BJ (cell line): ENCODE results near the gene NPVF. TPM values are rescaled to one million over a fixed set of nuclear protein-coding genes. Genes with fewer than 3 reads are reported as not detected.

Experiments used
- CTCF ChIA-PET: fragments of 350-600 bp; formaldehyde crosslinking; extraction: SDS; loops from one replicate; lab custom pipeline; 2021; ENCODE audit warnings: antibody characterized with exemption, inconsistent platforms; lab: Yijun Ruan, JAX
- POLR2A ChIA-PET: fragments of 300-600 bp; sonication (Branson Sonifier 250); formaldehyde crosslinking; extraction: SDS; loops from one replicate; lab custom pipeline; 2021; ENCODE audit warnings: antibody characterized with exemption; lab: Charles Lee
- DNase-seq: peaks from one replicate; pipeline ENCODE4 v3.0.0-alpha.2; 2011; ENCODE audit warnings: low read depth
- H3K27me3 ChIP-seq: 2 replicates; pipeline ENCODE4 v1.6.0; 2011; ENCODE audit warnings: low read length; ENCODE audit not compliant: control insufficient read depth, insufficient read depth
- H3K36me3 ChIP-seq: 2 replicates; pipeline ENCODE4 v1.5.1; 2011; ENCODE audit warnings: low read length; ENCODE audit not compliant: control insufficient read depth, insufficient read depth
- H3K4me3 ChIP-seq: 2 replicates; pipeline ENCODE4 v1.5.1; 2011; ENCODE audit warnings: low read depth, mild to moderate bottlenecking, control low read depth, low read length
- CTCF ChIP-seq: IDR thresholded peaks from 2 replicates; pipeline ENCODE4 v1.5.1; 2011; ENCODE audit warnings: low read depth, mild to moderate bottlenecking, control low read depth, inconsistent platforms, low read length, moderate library complexity; ENCODE audit not compliant: insufficient read depth
- polyA plus RNA-seq: library from polyadenylated mRNA; depleted of rRNA; stranded (reverse); fragments of >200 nt; gene quantifications from 2 replicates; pipeline ENCODE4 v1.2.3, GENCODE V29; 2011

Gene NPVF
- polyA plus RNA-seq, 1 experiment = not detected

- no peak for DNase-seq
- no peak overlapping the region for H3K4me3 ChIP-seq
- TF ChIP-seq CTCF = no peak
- H3K36me3 ChIP-seq = no peaks in the 10 kb centered on the region
- 0 out of 2 replicates have a peak, but pooled peaks cover 2% of the 10 kb centered on the region for H3K27me3 ChIP-seq
- CTCF ChIA-PET = interaction anchor here (1.4 to 2.9 kb wide), 3 partner anchors 10 to 597 kb away, joined by 3 to 14 read pairs (median 13); no protein-coding TSS in a partner anchor
- POLR2A ChIA-PET = no interaction called here
Measured at GRCh38 chr7:25254604-25255003, 26.3 kb upstream of the NPVF start.

DNA sequence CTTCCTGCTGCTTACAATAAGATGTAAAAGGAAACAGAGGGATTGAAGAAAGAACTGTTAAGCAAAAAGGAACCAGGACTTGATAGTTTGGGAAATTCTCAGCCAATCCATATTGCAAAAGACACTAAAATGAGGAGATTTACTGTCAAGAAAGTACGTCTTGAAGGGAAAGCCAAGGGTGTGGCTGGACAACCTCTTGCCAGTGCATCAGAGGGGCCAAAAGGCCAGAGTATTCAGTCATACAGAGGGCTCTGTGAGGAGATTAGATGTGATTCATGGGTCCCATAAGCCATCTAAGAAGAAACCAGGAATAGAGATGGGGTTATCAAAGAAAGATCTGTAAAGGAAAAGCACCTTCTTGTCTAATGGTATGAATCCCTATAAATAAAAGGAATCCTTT lies 25.4 kb upstream of the NPVF start:
- no peak for DNase-seq
- no peak for TF ChIP-seq CTCF
- H3K4me3 ChIP-seq = no peak overlapping the region
- H3K36me3 ChIP-seq = no peaks in the 10 kb centered on the region
- ChIA-PET POLR2A (no interaction called here), CTCF (no interaction called here)
- H3K27me3 ChIP-seq = 0 out of 2 replicates have a peak, but pooled peaks cover 2% of the 10 kb centered on the region

DNA sequence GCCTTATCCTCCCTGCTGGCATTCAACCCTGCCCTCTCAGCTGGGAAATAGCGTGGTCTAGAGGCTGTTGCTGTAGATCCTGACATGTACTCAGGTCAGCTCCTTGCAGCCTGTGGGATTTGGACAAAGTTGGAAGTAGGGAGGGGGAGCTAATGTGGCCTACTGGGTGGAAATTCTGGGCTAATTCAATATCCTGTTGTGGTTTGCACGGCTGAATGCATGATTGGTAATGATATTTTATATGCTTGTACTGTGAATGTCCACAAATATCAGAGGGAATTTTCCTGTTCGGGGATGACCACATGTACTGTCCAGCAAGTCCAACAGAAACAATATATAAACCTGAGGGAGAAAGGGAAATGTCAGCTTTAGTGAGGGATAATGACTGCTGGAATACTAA lies 22.1 kb upstream of the NPVF start:
- no peak for DNase-seq
- TF ChIP-seq CTCF = no peak
- POLR2A ChIA-PET = no interaction called here
- Histone ChIP-seq H3K36me3 (no peaks in the 10 kb centered on the region), H3K27me3 (0 out of 2 replicates have a peak, but pooled peaks cover 2% of the 10 kb centered on the region), H3K4me3 (no peak overlapping the region)
- CTCF ChIA-PET = interaction anchor here (0.8 to 2.2 kb wide), 4 partner anchors 9 to 315 kb away, joined by 4 to 5 read pairs (median 4); no protein-coding TSS in a partner anchor

DNA sequence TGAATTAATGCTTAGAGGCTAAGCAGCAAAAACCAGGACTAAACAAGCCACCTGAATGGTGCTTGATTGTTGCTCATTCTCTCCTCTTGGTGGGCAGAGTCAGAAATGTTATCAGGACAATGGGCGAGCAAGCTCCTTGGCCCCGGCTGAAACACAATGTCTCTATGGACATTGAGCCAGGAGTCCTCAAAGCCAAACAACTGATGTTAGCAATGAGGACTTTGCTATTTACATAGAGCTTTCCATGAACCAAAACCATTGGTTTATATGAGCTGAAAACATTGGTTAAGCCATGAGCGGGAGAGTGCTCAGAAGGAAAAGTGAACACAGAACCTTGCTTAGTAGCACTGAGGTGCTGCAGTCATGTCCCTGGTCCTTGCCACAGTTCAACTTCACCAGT lies 21.5 kb upstream of the NPVF start:
- Histone ChIP-seq H3K4me3 (no peak overlapping the region), H3K27me3 (0 out of 2 replicates have a peak, but pooled peaks cover under 1% of the 10 kb centered on the region), H3K36me3 (no peaks in the 10 kb centered on the region)
- CTCF ChIA-PET = interaction anchor here (1.2 to 2.2 kb wide), 3 partner anchors 10 to 316 kb away, joined by 4 to 5 read pairs (median 4); no protein-coding TSS in a partner anchor
- no peak for TF ChIP-seq CTCF
- DNase-seq = no peak
- POLR2A ChIA-PET = no interaction called here

DNA sequence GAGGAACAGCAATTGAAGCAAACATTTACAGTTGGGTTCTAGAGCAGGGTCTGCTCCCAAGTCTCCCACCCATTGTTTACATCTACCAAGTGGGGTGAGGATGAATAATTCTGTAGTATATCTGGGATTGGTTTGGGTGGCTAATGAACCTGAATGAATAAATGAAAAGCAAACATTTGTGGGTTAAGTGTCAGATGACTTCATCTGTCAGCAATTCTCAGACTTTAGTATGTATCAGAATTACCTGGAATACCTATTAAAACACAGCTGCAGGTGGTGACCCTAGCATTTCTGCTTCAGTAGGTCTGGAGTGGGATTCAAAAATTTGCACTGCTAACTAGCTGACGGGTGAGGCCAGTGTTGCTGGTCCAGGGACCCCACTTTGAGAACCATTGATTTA lies 18.0 kb upstream of the NPVF start:
- DNase-seq = no peak
- no peak for TF ChIP-seq CTCF
- no peak overlapping the region for H3K4me3 ChIP-seq
- no peaks in the 10 kb centered on the region for H3K36me3 ChIP-seq
- H3K27me3 ChIP-seq = no peaks in the 10 kb centered on the region
- POLR2A ChIA-PET = no interaction called here
- CTCF ChIA-PET = interaction anchor here (0.7 to 1.2 kb wide), 2 partner anchors 13 to 29 kb away, joined by 4 to 9 read pairs; no protein-coding TSS in a partner anchor
